ENCODE data around the gene SIRPA. TPM values are rescaled to one million over a fixed set of nuclear protein-coding genes. Genes with fewer than 3 reads are reported as not detected.

The SIRPA gene
- total RNA-seq, 4 donors from 2014 or later: 9.0 to 46.6 (median 18.6) TPM

DNA sequence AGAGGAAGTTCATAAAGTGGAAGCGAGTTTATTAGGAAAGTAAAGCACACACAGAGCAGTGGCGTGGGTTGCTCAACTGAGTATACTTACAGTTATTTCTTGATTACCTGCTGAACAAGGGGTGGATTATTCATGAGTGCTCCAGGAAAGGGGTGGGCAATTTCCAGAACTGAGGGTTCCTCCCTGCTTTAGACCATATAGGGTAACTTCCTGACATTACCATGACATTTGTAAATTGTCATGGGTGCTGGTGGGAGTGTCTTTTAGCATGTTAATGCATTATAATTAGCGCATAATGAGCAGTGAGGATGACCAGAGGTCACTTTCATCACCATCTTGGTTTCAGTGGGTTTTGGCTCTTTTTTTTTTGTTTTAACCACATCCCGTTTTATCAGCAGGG is 68.9 kb downstream of the SIRPA start:
- intact Hi-C loops (cut with DNase I; ENCODE audit: low total_unique reads) (loop anchor here (2.0 kb wide), 1 partner anchor 209 kb away; no protein-coding TSS in a partner anchor), in situ Hi-C loops (cut with MboI; ENCODE audit: low pct_ligation_motif_present in 1 of 4, low pct_unique_long_range_greater_than_20kb in 1 of 4, low sequenced_read_pairs in 3 of 4) (no loop called here)
- DNase-seq: no peak

DNA sequence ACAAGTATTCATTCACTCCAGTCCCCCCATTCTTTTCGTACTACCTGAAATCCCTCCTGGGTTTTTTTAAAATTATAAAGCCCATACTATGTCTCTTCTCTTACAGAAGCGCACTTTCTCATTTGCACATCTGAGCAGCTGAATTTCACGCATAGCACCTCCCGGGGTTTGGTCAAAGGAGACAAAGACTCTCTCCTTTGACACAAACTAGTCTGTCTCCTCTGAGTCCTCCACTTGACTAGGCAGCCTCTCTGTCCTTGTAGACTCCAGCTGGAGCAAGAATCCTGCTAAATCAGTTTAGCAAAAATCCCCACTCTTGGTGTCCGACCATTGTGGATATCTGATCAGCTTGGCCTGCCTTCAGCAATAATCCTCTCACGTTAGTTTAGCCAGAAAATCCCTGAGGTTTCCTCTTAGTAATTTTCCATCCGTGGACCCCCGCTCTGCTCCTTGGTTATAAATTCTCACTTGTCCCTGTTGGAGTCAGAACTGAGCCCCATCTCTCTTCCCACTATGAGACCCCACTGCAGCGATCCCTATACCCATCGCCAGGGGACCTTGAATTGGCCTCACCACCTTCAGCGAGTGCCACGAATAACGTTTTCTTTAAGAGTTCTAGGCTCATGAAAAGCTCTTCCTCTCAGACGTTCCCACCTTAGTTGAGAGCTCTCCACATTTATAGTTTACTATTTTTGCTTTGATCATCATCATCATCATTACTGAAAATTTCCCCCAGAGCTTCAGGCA is 69.6 kb downstream of the SIRPA start:
- DNase-seq: no peak
- Histone ChIP-seq H3K4me3 (no peak overlapping the region), H3K27me3 (peaks cover 7% of the 10 kb centered on the region), H3K9me3 (no peaks in the 10 kb centered on the region), H3K27ac (no peak overlapping the region), H3K4me1 (peaks cover 0 to 10% (median 3%) of the 10 kb centered on the region in 4 donors), H3K36me3 (no peaks in the 10 kb centered on the region)
- 50 to 68% methylated on average over 11 to 14 of the region's 14 CpGs for WGBS, 2 donors (ENCODE audit: low coverage in 1 of 2)
- TF ChIP-seq POLR2A (IDR thresholded peaks at IDR 0.05): no peak
- TF ChIP-seq, protein P1, sequence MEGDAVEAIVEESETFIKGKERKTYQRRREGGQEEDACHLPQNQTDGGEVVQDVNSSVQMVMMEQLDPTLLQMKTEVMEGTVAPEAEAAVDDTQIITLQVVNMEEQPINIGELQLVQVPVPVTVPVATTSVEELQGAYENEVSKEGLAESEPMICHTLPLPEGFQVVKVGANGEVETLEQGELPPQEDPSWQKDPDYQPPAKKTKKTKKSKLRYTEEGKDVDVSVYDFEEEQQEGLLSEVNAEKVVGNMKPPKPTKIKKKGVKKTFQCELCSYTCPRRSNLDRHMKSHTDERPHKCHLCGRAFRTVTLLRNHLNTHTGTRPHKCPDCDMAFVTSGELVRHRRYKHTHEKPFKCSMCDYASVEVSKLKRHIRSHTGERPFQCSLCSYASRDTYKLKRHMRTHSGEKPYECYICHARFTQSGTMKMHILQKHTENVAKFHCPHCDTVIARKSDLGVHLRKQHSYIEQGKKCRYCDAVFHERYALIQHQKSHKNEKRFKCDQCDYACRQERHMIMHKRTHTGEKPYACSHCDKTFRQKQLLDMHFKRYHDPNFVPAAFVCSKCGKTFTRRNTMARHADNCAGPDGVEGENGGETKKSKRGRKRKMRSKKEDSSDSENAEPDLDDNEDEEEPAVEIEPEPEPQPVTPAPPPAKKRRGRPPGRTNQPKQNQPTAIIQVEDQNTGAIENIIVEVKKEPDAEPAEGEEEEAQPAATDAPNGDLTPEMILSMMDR (IDR thresholded peaks at IDR 0.05): no peak
- TF ChIP-seq EP300 (IDR thresholded peaks at IDR 0.05; ENCODE audit: low read depth): no peak
- no peak for TF ChIP-seq POLR2AphosphoS5 (IDR thresholded peaks at IDR 0.05)
- intact Hi-C loops (cut with DNase I; ENCODE audit: low total_unique reads) (loop anchor here (2.0 kb wide), 1 partner anchor 208 kb away; no protein-coding TSS in a partner anchor), in situ Hi-C loops (cut with MboI; ENCODE audit: low pct_ligation_motif_present in 1 of 4, low pct_unique_long_range_greater_than_20kb in 1 of 4, low sequenced_read_pairs in 3 of 4) (loop anchor here (5.0 kb wide), 1 partner anchor 207 kb away; no protein-coding TSS in a partner anchor)

More for the DNA sequence above, 68.9 kb downstream of the SIRPA start:
- no peaks in the 10 kb centered on the region for H3K9me3 ChIP-seq
- no peak for TF ChIP-seq EP300 (IDR thresholded peaks at IDR 0.05; ENCODE audit: low read depth)
- TF ChIP-seq POLR2AphosphoS5 (IDR thresholded peaks at IDR 0.05): no peak
- no peak for TF ChIP-seq POLR2A (IDR thresholded peaks at IDR 0.05)
- TF ChIP-seq, protein P1 (IDR thresholded peaks at IDR 0.05): no peak
- peaks cover 4% of the 10 kb centered on the region for H3K27me3 ChIP-seq
- WGBS, 2 donors (ENCODE audit: low coverage in 1 of 2): 56 to 71% methylated on average over 4 of the region's 4 CpGs
- H3K27ac ChIP-seq: no peak overlapping the region
- no peak overlapping the region for H3K4me3 ChIP-seq
- no peaks in the 10 kb centered on the region for H3K36me3 ChIP-seq
- H3K4me1 ChIP-seq: peaks cover 0 to 10% (median 3%) of the 10 kb centered on the region in 4 donors

DNA sequence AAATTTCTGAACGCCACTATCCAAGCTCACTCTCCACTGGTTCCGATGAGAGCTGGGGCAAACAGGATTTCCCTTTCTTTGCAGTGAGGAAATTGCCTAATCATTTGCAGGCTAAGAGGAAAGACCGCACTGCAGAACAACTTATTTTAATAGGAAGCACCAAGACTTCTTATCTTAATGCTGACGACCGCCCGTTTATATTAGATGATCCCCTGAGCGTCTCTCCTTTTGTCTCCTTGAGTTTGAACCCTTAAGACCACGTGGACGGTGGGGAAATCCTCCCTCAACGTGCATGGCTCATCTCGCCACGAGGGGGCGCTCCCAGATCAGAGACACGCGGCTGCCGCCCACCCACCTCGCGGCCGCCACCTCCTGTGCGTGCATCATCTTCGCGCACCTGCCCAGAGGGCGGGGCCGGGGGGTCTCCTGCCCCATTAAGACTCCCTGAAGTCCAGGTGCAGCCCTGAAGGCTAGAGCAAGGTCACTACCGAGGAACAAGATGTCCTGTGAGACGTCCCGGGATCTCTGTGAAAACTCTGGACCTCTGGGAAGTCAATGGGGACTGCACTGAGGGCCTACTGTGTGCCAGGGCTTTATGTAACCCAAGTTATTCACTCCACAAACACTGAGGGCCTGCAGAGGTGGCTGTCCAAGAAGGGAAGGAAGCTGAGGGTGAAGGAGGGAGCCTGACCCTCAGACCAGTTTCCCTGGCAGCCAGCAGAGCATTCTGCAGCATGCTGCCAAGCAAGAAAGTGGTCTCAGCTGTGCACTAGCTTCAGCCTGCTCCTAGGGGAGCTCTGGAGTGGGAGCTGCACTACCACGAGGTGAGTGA is 70.5 kb downstream of the SIRPA start:
- WGBS, 2 donors (ENCODE audit: low coverage in 1 of 2): 10% methylated on average over 2 to 28 of the region's 28 CpGs
- peaks cover 16% of the 10 kb centered on the region for H3K27me3 ChIP-seq
- H3K4me3 ChIP-seq: no peak overlapping the region
- peak; percentile 75 for DNase-seq
- H3K4me1 ChIP-seq: peaks cover 0 to 10% (median 3%) of the 10 kb centered on the region in 4 donors
- H3K9me3 ChIP-seq: no peaks in the 10 kb centered on the region
- intact Hi-C loops (cut with DNase I; ENCODE audit: low total_unique reads): loop anchor here (2.0 kb wide), 1 partner anchor 207 kb away; no protein-coding TSS in a partner anchor
- H3K36me3 ChIP-seq: no peaks in the 10 kb centered on the region
- no peak overlapping the region for H3K27ac ChIP-seq
- TF ChIP-seq POLR2AphosphoS5 (IDR thresholded peaks at IDR 0.05): no peak
- TF ChIP-seq EP300 (IDR thresholded peaks at IDR 0.05; ENCODE audit: low read depth): no peak
- TF ChIP-seq, protein P1 (IDR thresholded peaks at IDR 0.05): peak; percentile 86 to 93 (median 92)
- in situ Hi-C loops (cut with MboI; ENCODE audit: low pct_ligation_motif_present in 1 of 4, low pct_unique_long_range_greater_than_20kb in 1 of 4, low sequenced_read_pairs in 3 of 4): loop anchor here (5.0 kb wide), 1 partner anchor 207 kb away; no protein-coding TSS in a partner anchor

DNA sequence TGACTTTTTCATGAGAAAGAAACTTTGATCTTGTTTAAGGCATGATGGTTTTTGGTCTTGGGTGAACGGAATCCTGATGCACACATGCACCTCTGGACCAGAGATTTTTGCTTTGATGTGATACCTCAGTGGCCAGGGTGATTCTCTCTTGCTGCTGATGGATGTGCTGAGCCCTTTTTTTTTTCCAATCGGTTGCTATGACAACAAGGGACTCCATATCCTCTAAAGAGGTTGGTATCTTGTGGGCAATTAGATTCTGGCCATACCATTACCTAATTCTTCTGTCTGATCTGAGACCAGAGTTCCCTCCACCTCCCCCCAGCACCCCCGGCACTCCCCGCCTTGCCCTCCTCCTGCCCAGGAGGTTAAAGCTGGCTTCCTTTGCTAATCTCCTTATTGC is 73.8 kb downstream of the SIRPA start:
- no peak overlapping the region for H3K4me3 ChIP-seq
- in situ Hi-C loops (cut with MboI; ENCODE audit: low pct_ligation_motif_present in 1 of 4, low pct_unique_long_range_greater_than_20kb in 1 of 4, low sequenced_read_pairs in 3 of 4) (loop anchor here (5.0 kb wide), 1 partner anchor 203 kb away; no protein-coding TSS in a partner anchor), intact Hi-C loops (cut with DNase I; ENCODE audit: low total_unique reads) (no loop called here)
- no peaks in the 10 kb centered on the region for H3K36me3 ChIP-seq
- no peak for TF ChIP-seq POLR2AphosphoS5 (IDR thresholded peaks at IDR 0.05)
- TF ChIP-seq, protein P1 (IDR thresholded peaks at IDR 0.05): no peak
- TF ChIP-seq EP300 (IDR thresholded peaks at IDR 0.05; ENCODE audit: low read depth): no peak
- TF ChIP-seq POLR2A (IDR thresholded peaks at IDR 0.05): no peak
- no peaks in the 10 kb centered on the region for H3K9me3 ChIP-seq
- H3K27me3 ChIP-seq: peaks cover 24% of the 10 kb centered on the region
- WGBS, 2 donors (ENCODE audit: low coverage in 1 of 2): 70 to 72% methylated on average over 2 to 4 of the region's 4 CpGs
- DNase-seq: no peak
- H3K27ac ChIP-seq: no peak overlapping the region
- H3K4me1 ChIP-seq: peaks cover 0 to 10% (median 3%) of the 10 kb centered on the region in 4 donors

All from transverse colon (tissue), 4 donors.